Measurements from ENCODE around the gene SLC37A1. TPM values are rescaled to one million over a fixed set of nuclear protein-coding genes. Genes with fewer than 3 reads are reported as not detected.

The SLC37A1 gene
- total RNA-seq, 1 experiment from 2014 or later = 15.0 TPM

DNA sequence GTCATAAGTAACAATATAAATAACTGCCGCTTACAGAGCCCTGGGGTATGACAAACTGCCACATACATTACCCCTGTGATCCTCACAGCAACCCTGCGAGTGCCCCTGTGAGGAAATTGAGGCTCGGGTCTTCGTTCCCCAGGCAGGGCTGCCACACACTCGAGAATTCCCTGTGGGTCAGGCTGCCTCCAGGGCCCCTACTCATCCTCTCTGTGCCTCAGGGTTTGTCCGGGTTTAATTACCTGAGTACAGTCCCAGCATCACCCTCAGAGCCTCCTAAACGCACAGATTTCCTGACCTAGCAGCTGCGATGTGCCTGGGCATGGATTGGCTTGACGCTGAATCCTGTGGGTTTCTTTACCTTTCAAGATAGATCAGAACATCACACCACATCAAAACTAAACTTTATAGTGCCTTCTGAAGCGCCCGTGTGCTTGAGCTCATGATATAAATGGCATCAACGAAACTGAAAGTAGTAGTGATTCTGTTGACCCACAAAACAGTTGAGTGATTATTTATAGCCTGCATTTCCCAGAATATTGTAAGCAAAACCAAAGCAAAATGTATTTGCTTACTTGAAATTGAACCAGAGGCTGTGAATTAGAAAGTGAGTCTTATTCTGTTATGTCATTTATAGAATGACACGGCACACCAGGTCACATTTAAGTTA is 14.0 kb downstream of the SLC37A1 start:
- no peak for ATAC-seq
- Histone ChIP-seq H3K36me3 (ENCODE audit: control insufficient read depth in 1 of 2, insufficient read depth in 2 of 2, low read length in 2 of 2) (no peaks in the 10 kb centered on the region), H3K4me1 (ENCODE audit: control insufficient read depth in 1 of 2, insufficient read depth in 2 of 2, low read length in 2 of 2) (no peaks in the 10 kb centered on the region), H3K9ac (ENCODE audit: low read length) (no peak overlapping the region), H3K79me2 (ENCODE audit: insufficient read depth, low read length) (no peaks in the 10 kb centered on the region), H3K9me3 (ENCODE audit: control insufficient read depth in 1 of 2, insufficient read depth in 1 of 2, low read depth in 1 of 2, low read length in 2 of 2) (no peaks in the 10 kb centered on the region), H3K27me3 (ENCODE audit: insufficient read depth, low read length) (no peaks in the 10 kb centered on the region), H3K4me2 (ENCODE audit: low read length) (no peak overlapping the region), H4K20me1 (ENCODE audit: insufficient read depth) (no peaks in the 10 kb centered on the region), H3K27ac (ENCODE audit: low read depth, low read length) (no peak overlapping the region), H3K4me3 (replicated peaks in 1 of 2; ENCODE audit: low read depth in 1 of 2, low read length in 2 of 2) (no peak overlapping the region), H3K9me2 (ENCODE audit: insufficient read depth) (no peaks in the 10 kb centered on the region), H2AFZ (ENCODE audit: low read depth, low read length, poor library complexity, severe bottlenecking) (no peak overlapping the region)
- intact Hi-C loops (cut with micrococcal nuclease) = no loop called here
- TF ChIP-seq ELF1 (IDR thresholded peaks at IDR 0.05; ENCODE audit: borderline replicate concordance, low read depth) (no peak), EZH2 (IDR thresholded peaks at IDR 0.05) (no peak), CTCF (IDR thresholded peaks at IDR 0.05 in 2 of 3, conservative IDR thresholded peaks at IDR 0.05 in 1 of 3; ENCODE audit: borderline replicate concordance in 1 of 3, insufficient read depth in 1 of 3, low read depth in 2 of 3, low read length in 2 of 3) (no peak), TCF7L2 (IDR thresholded peaks at IDR 0.05; ENCODE audit: borderline replicate concordance, extremely low read depth, insufficient read depth, insufficient read length) (no peak), SIN3A (IDR thresholded peaks at IDR 0.05; ENCODE audit: low read depth) (no peak), SP1 (IDR thresholded peaks at IDR 0.05; ENCODE audit: low read depth) (no peak), SRF (IDR thresholded peaks at IDR 0.05; ENCODE audit: low read depth) (no peak), CBX3 (IDR thresholded peaks at IDR 0.05; ENCODE audit: low read depth) (no peak), ZNF274 (IDR thresholded peaks at IDR 0.05; ENCODE audit: low read depth, low read length) (no peak), FOSL1 (IDR thresholded peaks at IDR 0.05; ENCODE audit: low read depth) (no peak), YY1 (IDR thresholded peaks at IDR 0.05; ENCODE audit: extremely low read depth, insufficient replicate concordance, low read depth, low read length) (no peak), EZH2phosphoT487 (IDR thresholded peaks at IDR 0.05; ENCODE audit: borderline replicate concordance) (no peak), ATF3 (IDR thresholded peaks at IDR 0.05) (no peak), ZFX (IDR thresholded peaks at IDR 0.05) (no peak)
- TF ChIP-seq, protein P1, sequence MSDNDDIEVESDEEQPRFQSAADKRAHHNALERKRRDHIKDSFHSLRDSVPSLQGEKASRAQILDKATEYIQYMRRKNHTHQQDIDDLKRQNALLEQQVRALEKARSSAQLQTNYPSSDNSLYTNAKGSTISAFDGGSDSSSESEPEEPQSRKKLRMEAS (IDR thresholded peaks at IDR 0.05) = no peak
- CTCF ChIA-PET = no interaction called here
- BruUV-seq (replicated peaks) = no TSS peak
- RAD21 ChIA-PET (ENCODE audit: low non-redundant PET in 1 of 2, low total read pairs in 2 of 2, uncharacterized antibody in 2 of 2, unreplicated experiment in 2 of 2) = no interaction called here
- DNase-seq (ENCODE audit: low read depth, low spot score) = no peak
- POLR2A ChIA-PET = no interaction called here

All from HCT116 (cell line).